PC-3 (cell line): ENCODE measurements around the gene TMEM106C. TPM values are rescaled to one million over a fixed set of nuclear protein-coding genes. Genes with fewer than 3 reads are reported as not detected.

Experiments used
- ATAC-seq: fragments of 200-7000 bp; cut with Tn5 transposase; 2 replicates; pipeline ENCODE4 v1.9.1; 2020; ENCODE audit warnings: mild to moderate bottlenecking, moderate library complexity
- BruUV-seq: library from RNA; stranded (reverse); fragments of 400-500 nt; replicated peaks from 2 replicates; lab custom pipeline; 2021; lab: Mats Ljungman, UMichigan
- CTCF ChIA-PET: fragments of 300-600 bp; sonication (Branson Sonifier 250); formaldehyde crosslinking; loops from one replicate; lab custom pipeline; 2022; ENCODE audit warnings: antibody characterized with exemption; lab: Charles Lee
- POLR2A ChIA-PET: fragments of 300-600 bp; sonication (Branson Sonifier 250); formaldehyde crosslinking; loops from one replicate; lab custom pipeline; 2022; ENCODE audit warnings: antibody characterized with exemption; ENCODE audit not compliant: unreplicated experiment; lab: Charles Lee
- DNase-seq: peaks from one replicate; pipeline ENCODE4 v3.0.0-alpha.2; 2015
- H2AFZ ChIP-seq: fragments of 300-600 bp; sonication (generic); 2 replicates; pipeline ENCODE4 v1.6.0; 2016; ENCODE audit warnings: antibody characterized with exemption, low read length
- H3F3A ChIP-seq: fragments of 300-600 bp; sonication (generic); one replicate; pipeline ENCODE4 v1.6.0; 2017; ENCODE audit warnings: antibody characterized with exemption, low read length, control low read depth, mild to moderate bottlenecking; ENCODE audit not compliant: unreplicated experiment
- H3K27ac ChIP-seq: fragments of 300-600 bp; sonication (generic); 2 replicates; pipeline ENCODE4 v1.5.1; 2016; ENCODE audit warnings: mild to moderate bottlenecking, low read length
- H3K27me3 ChIP-seq: fragments of 300-600 bp; sonication (generic); 2 replicates; pipeline ENCODE4 v1.6.1; 2016; ENCODE audit warnings: low read length, mixed read lengths
- H3K36me3 ChIP-seq: fragments of 300-600 bp; sonication (generic); 2 replicates; pipeline ENCODE4 v1.6.1; 2016; ENCODE audit warnings: low read depth, mixed run types, low read length, mixed read lengths
- H3K4me1 ChIP-seq: fragments of 300-600 bp; sonication (generic); 2 replicates; pipeline ENCODE4 v1.5.1; 2016; ENCODE audit warnings: low read length; ENCODE audit not compliant: insufficient read depth
- H3K4me2 ChIP-seq: fragments of 300-600 bp; sonication (generic); 2 replicates; pipeline ENCODE4 v1.6.0; 2016; ENCODE audit warnings: low read length
- H3K4me3 ChIP-seq: fragments of 300-600 bp; sonication (generic); 2 replicates; pipeline ENCODE4 v1.5.1; 2016; ENCODE audit warnings: mild to moderate bottlenecking, low read length, mixed read lengths
- H3K79me2 ChIP-seq: fragments of 300-600 bp; sonication (generic); 2 replicates; pipeline ENCODE4 v1.6.1; 2017; ENCODE audit warnings: low read length, mixed read lengths
- H3K9ac ChIP-seq: fragments of 300-600 bp; sonication (generic); 2 replicates; pipeline ENCODE4 v1.6.0; 2016; ENCODE audit warnings: mild to moderate bottlenecking, low read length
- H3K9me2 ChIP-seq: fragments of 300-600 bp; sonication (generic); replicated peaks from 2 replicates; pipeline ENCODE4 v1.6.1; 2016; ENCODE audit warnings: mixed run types, low read length, mixed read lengths
- H3K9me3 ChIP-seq: fragments of 300-600 bp; sonication (generic); 2 replicates; pipeline ENCODE4 v1.6.1; 2016; ENCODE audit warnings: low read length, mixed read lengths
- H4K20me1 ChIP-seq: fragments of 300-600 bp; sonication (generic); 2 replicates; pipeline ENCODE4 v1.6.1; 2016; ENCODE audit warnings: low read length, mixed read lengths
- EZH2 ChIP-seq: fragments of 300-600 bp; sonication (generic); IDR thresholded peaks from one replicate; pipeline ENCODE4 v1.6.1; 2017; ENCODE audit warnings: antibody characterized with exemption, mild to moderate bottlenecking, low read length; ENCODE audit not compliant: unreplicated experiment
- EZH2phosphoT487 ChIP-seq: fragments of 300-600 bp; sonication (generic); IDR thresholded peaks from 2 replicates; pipeline ENCODE4 v1.6.1; 2018; ENCODE audit warnings: mild to moderate bottlenecking, antibody characterized with exemption, low read length, borderline replicate concordance
- intact Hi-C: fragments of 100-400 bp; cut with micrococcal nuclease; formaldehyde crosslinking; loops from 2 replicates; pipeline ENCODE4 v1.9.0; 2023
- total RNA-seq: library from RNA; depleted of rRNA; stranded (reverse); fragments of >200 nt; gene quantifications from 2 replicates; pipeline ENCODE4 v1.2.3, GENCODE V29; 2014
- TF ChIP-seq, protein P1 (sequence below): fragments of 300-600 bp; sonication (generic); conservative IDR thresholded peaks from 2 replicates; pipeline ENCODE4 v1.5.1; 2017; ENCODE audit warnings: antibody characterized with exemption, low read depth, mild to moderate bottlenecking, low read length

Gene TMEM106C
- total RNA-seq, 1 experiment from 2014 or later, result 166 TPM

DNA sequence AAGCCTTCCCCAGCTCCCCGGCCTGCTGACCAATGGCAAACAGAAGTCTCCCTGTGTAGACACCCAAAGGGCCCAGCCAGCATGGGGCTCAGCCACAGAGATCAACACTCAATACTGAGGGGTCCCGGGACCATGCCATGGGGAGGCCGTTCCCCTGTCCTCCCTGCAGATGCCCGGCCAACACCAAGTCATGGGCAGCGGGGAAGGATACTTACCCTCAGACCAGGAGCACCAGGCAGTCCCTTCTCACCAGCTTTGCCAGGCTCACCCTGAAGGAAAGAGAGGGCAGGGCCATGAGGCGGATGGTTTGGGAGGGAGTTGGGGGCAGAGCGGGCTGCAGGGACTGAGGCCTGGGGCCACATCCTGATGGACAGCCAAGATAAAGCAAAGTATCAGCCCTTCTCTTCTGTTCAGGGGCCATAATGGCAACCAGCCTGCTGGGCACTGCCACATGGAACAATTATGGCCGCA, 21.0 kb downstream of the TMEM106C start:
- no peaks in the 10 kb centered on the region for H3K9me2 ChIP-seq
- H3K9ac ChIP-seq, result no peak overlapping the region
- TF ChIP-seq EZH2phosphoT487 (no peak), EZH2 (no peak)
- TF ChIP-seq, protein P1, sequence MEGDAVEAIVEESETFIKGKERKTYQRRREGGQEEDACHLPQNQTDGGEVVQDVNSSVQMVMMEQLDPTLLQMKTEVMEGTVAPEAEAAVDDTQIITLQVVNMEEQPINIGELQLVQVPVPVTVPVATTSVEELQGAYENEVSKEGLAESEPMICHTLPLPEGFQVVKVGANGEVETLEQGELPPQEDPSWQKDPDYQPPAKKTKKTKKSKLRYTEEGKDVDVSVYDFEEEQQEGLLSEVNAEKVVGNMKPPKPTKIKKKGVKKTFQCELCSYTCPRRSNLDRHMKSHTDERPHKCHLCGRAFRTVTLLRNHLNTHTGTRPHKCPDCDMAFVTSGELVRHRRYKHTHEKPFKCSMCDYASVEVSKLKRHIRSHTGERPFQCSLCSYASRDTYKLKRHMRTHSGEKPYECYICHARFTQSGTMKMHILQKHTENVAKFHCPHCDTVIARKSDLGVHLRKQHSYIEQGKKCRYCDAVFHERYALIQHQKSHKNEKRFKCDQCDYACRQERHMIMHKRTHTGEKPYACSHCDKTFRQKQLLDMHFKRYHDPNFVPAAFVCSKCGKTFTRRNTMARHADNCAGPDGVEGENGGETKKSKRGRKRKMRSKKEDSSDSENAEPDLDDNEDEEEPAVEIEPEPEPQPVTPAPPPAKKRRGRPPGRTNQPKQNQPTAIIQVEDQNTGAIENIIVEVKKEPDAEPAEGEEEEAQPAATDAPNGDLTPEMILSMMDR, result no peak
- H3K27me3 ChIP-seq, result no peaks in the 10 kb centered on the region
- H4K20me1 ChIP-seq, result no peaks in the 10 kb centered on the region
- H3K4me3 ChIP-seq, result no peak overlapping the region
- no peak overlapping the region for H3K4me2 ChIP-seq
- ATAC-seq (no peak), DNase-seq (no peak)
- H2AFZ ChIP-seq, result no peak overlapping the region
- intact Hi-C loops, result no loop called here
- no peaks in the 10 kb centered on the region for H3K9me3 ChIP-seq
- H3K27ac ChIP-seq, result no peak overlapping the region
- no TSS peak for BruUV-seq
- no peaks in the 10 kb centered on the region for H3K79me2 ChIP-seq
- H3K4me1 ChIP-seq, result no peaks in the 10 kb centered on the region
- no peaks in the 10 kb centered on the region for H3K36me3 ChIP-seq
- POLR2A ChIA-PET, result no interaction called here
- CTCF ChIA-PET, result no interaction called here
- no peaks in the 10 kb centered on the region for H3F3A ChIP-seq

DNA sequence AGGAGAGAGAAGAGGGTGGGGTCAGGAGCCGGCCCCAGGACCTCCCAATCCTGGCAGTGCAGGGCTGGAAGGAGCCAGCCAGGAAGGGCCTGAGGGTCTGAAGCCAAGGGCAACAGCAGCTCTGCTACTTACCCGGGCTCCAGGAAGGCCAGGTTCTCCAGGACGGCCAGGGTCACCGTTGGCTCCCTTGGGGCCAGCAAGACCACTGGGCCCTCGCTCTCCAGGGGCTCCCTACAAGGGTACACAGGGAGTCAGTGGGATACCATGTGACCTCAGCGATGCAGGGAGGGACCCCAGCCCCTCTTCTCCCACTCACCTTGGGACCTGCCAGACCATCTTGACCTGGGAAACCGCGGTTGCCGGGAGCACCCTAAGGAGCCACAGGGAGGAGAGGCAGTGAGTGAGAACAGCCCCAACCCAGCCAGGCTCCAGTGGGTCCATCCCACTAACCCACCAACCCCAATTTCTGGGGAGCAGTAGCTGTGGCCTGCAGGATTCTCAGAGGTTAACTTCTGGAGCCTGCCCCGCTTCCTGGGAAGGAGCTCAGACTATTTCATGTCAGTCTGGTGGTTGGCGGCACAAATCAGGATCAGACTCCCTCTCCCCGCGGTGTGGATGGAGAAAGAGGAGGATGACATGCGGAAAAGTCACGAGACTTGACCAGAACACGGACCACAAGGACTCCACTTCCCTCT, 22.3 kb downstream of the TMEM106C start:
- no peaks in the 10 kb centered on the region for H3K79me2 ChIP-seq
- ChIA-PET CTCF (no interaction called here), POLR2A (no interaction called here)
- H3K9me3 ChIP-seq, result no peaks in the 10 kb centered on the region
- H3K4me3 ChIP-seq, result no peak overlapping the region
- H3K4me1 ChIP-seq, result no peaks in the 10 kb centered on the region
- no peak overlapping the region for H3K27ac ChIP-seq
- no peak for ATAC-seq
- no peaks in the 10 kb centered on the region for H4K20me1 ChIP-seq
- DNase-seq, result no peak
- H2AFZ ChIP-seq, result no peak overlapping the region
- no peaks in the 10 kb centered on the region for H3F3A ChIP-seq
- intact Hi-C loops, result no loop called here
- H3K9me2 ChIP-seq, result no peaks in the 10 kb centered on the region
- no TSS peak for BruUV-seq
- no peaks in the 10 kb centered on the region for H3K36me3 ChIP-seq
- TF ChIP-seq EZH2phosphoT487 (no peak), EZH2 (no peak)
- TF ChIP-seq, protein P1, result no peak
- no peak overlapping the region for H3K4me2 ChIP-seq
- no peak overlapping the region for H3K9ac ChIP-seq
- H3K27me3 ChIP-seq, result no peaks in the 10 kb centered on the region

DNA sequence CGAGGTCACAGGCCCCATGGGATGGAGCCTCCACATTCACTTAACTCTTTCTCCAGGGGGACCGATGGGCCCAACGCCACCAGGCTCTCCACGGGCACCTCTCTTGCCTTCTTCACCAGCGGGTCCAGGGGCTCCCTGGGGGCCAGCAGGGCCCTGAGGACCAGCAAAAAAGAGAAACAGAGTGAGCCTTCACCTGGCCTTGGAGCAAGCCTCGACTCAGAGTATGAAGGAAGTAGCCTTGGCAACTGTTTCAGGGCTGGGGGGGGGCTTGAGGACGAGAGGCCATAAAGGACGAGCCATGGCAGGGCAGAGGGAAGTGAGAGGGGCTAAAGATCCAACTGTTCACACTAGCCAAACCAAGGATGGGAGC, 22.9 kb downstream of the TMEM106C start:
- H3K9me2 ChIP-seq, result no peaks in the 10 kb centered on the region
- H2AFZ ChIP-seq, result no peak overlapping the region
- H3K9ac ChIP-seq, result no peak overlapping the region
- H3K36me3 ChIP-seq, result no peaks in the 10 kb centered on the region
- TF ChIP-seq EZH2, result no peak
- TF ChIP-seq, protein P1, result no peak
- no peak for TF ChIP-seq EZH2phosphoT487
- no peak overlapping the region for H3K4me2 ChIP-seq
- no peaks in the 10 kb centered on the region for H3K4me1 ChIP-seq
- no peak overlapping the region for H3K27ac ChIP-seq
- no peaks in the 10 kb centered on the region for H3F3A ChIP-seq
- ATAC-seq, result no peak
- intact Hi-C loops, result no loop called here
- H3K27me3 ChIP-seq, result no peaks in the 10 kb centered on the region
- ChIA-PET CTCF (no interaction called here), POLR2A (no interaction called here)
- H3K4me3 ChIP-seq, result no peak overlapping the region
- DNase-seq, result no peak
- no peaks in the 10 kb centered on the region for H4K20me1 ChIP-seq
- no peaks in the 10 kb centered on the region for H3K9me3 ChIP-seq
- H3K79me2 ChIP-seq, result no peaks in the 10 kb centered on the region
- no TSS peak for BruUV-seq
